IPS-18c (cell line): Measurements from ENCODE around the gene LRRFIP1.

ENCODE experiments used
- H3K4me3 ChIP-seq: 2 replicates; pipeline ENCODE4 v1.7.0; 2013; ENCODE audit warnings: low read depth, mild to moderate bottlenecking, low read length, moderate library complexity; ENCODE audit not compliant: insufficient read depth
- H3K9me3 ChIP-seq: one replicate; pipeline ENCODE4 v1.6.1; 2013; ENCODE audit warnings: mild to moderate bottlenecking, low read length, moderate library complexity; ENCODE audit not compliant: control insufficient read depth, insufficient read depth

The LRRFIP1 gene

GRCh38 chr2:237716011-237716410, 88.6 kb downstream of the LRRFIP1 start:
- Histone ChIP-seq H3K4me3 (no peak overlapping the region), H3K9me3 (no peaks in the 10 kb centered on the region)

- Histone ChIP-seq H3K4me3 (no peak overlapping the region), H3K9me3 (no peaks in the 10 kb centered on the region)
These were observed 90.2 kb downstream of the LRRFIP1 start for GRCh38 chr2:237717366-237718276.

GRCh38 chr2:237718277-237718634, 90.9 kb downstream of the LRRFIP1 start:
- H3K9me3 ChIP-seq = no peaks in the 10 kb centered on the region
- no peak overlapping the region for H3K4me3 ChIP-seq

- no peak overlapping the region for H3K4me3 ChIP-seq
- no peaks in the 10 kb centered on the region for H3K9me3 ChIP-seq
These were observed 93.1 kb downstream of the LRRFIP1 start for GRCh38 chr2:237720444-237720843.

GRCh38 chr2:237720957-237721356, 93.6 kb downstream of the LRRFIP1 start:
- no peak overlapping the region for H3K4me3 ChIP-seq
- no peaks in the 10 kb centered on the region for H3K9me3 ChIP-seq

GRCh38 chr2:237721458-237721857, 94.1 kb downstream of the LRRFIP1 start:
- H3K4me3 ChIP-seq = no peak overlapping the region

GRCh38 chr2:237722616-237723015, 95.2 kb downstream of the LRRFIP1 start:
- Histone ChIP-seq H3K4me3 (no peak overlapping the region), H3K9me3 (no peaks in the 10 kb centered on the region)

More at GRCh38 chr2:237721458-237721857, 94.1 kb downstream of the LRRFIP1 start:
- no peaks in the 10 kb centered on the region for H3K9me3 ChIP-seq

- no peak overlapping the region for H3K4me3 ChIP-seq
These were observed 95.6 kb downstream of the LRRFIP1 start for GRCh38 chr2:237723023-237723422.

GRCh38 chr2:237723602-237724001, 96.2 kb downstream of the LRRFIP1 start:
- Histone ChIP-seq H3K4me3 (no peak overlapping the region), H3K9me3 (no peaks in the 10 kb centered on the region)

More at GRCh38 chr2:237723023-237723422, 95.6 kb downstream of the LRRFIP1 start:
- no peaks in the 10 kb centered on the region for H3K9me3 ChIP-seq

GRCh38 chr2:237724811-237725478, 97.6 kb downstream of the LRRFIP1 start:
- Histone ChIP-seq H3K4me3 (no peak overlapping the region), H3K9me3 (no peaks in the 10 kb centered on the region)

GRCh38 chr2:237725661-237726060, 98.3 kb downstream of the LRRFIP1 start:
- no peak overlapping the region for H3K4me3 ChIP-seq
- H3K9me3 ChIP-seq = no peaks in the 10 kb centered on the region

- H3K4me3 ChIP-seq = no peak overlapping the region
These were observed 99.0 kb downstream of the LRRFIP1 start for GRCh38 chr2:237726401-237726830.

GRCh38 chr2:237727363-237727762, 100.0 kb downstream of the LRRFIP1 start:
- Histone ChIP-seq H3K9me3 (no peaks in the 10 kb centered on the region), H3K4me3 (no peak overlapping the region)

More at GRCh38 chr2:237726401-237726830, 99.0 kb downstream of the LRRFIP1 start:
- no peaks in the 10 kb centered on the region for H3K9me3 ChIP-seq

- Histone ChIP-seq H3K4me3 (no peak overlapping the region), H3K9me3 (no peaks in the 10 kb centered on the region)
These were observed 102.5 kb downstream of the LRRFIP1 start for GRCh38 chr2:237729681-237730475.

GRCh38 chr2:237731663-237732062, 104.3 kb downstream of the LRRFIP1 start:
- H3K9me3 ChIP-seq = no peaks in the 10 kb centered on the region
- no peak overlapping the region for H3K4me3 ChIP-seq

GRCh38 chr2:237732070-237732469, 104.7 kb downstream of the LRRFIP1 start:
- no peak overlapping the region for H3K4me3 ChIP-seq
- H3K9me3 ChIP-seq = no peaks in the 10 kb centered on the region

- Histone ChIP-seq H3K4me3 (no peak overlapping the region), H3K9me3 (no peaks in the 10 kb centered on the region)
These were observed 105.5 kb downstream of the LRRFIP1 start for GRCh38 chr2:237732790-237733381.
